B cell (primary cell): Measurements from ENCODE around the gene ERP27. TPM values are rescaled to one million over a fixed set of nuclear protein-coding genes. Genes with fewer than 3 reads are reported as not detected.

ENCODE experiments used
- ATAC-seq: fragments of 200-7000 bp; cut with Tn5 transposase; one replicate; pipeline ENCODE4 v1.10.0; 2021; ENCODE audit warnings: low read depth, mild to moderate bottlenecking, moderate number of reproducible peaks, moderate library complexity
- CTCF ChIA-PET: fragments of 350-600 bp; sonication (Branson Sonifier 250); formaldehyde crosslinking; loops from one replicate; lab custom pipeline; 2021; ENCODE audit warnings: antibody characterized with exemption, inconsistent platforms; lab: Charles Lee
- POLR2A ChIA-PET: fragments of 350-600 bp; sonication (Branson Sonifier 250); formaldehyde crosslinking; loops from one replicate; lab custom pipeline; 2021; ENCODE audit warnings: antibody characterized with exemption; lab: Charles Lee
- DNase-seq: peaks from one replicate; pipeline ENCODE4 v3.0.0; 2013
- H2AFZ ChIP-seq: 2 replicates; pipeline ENCODE4 v1.6.1; 2012; ENCODE audit warnings: mild to moderate bottlenecking, low read depth, low read length; ENCODE audit not compliant: insufficient read depth, poor library complexity, severe bottlenecking
- H3K27ac ChIP-seq, 2 donors: 1 replicate in 1 of 2; 2 replicates in 1 of 2; pipeline ENCODE4 v1.5.1; 2012 to 2013; ENCODE audit warnings: low read length in 2 of 2, mild to moderate bottlenecking in 2 of 2, moderate library complexity in 1 of 2
- H3K27me3 ChIP-seq, 4 experiments: fragments of 200-600 bp in 1 of 4; sonication (generic) in 1 of 4; replicated peaks in 1 of 4; 1 replicate in 2 of 4; 2 replicates in 2 of 4; pipeline versions ENCODE4 v1.6.1 to v1.7.0; 2013 to 2016; ENCODE audit warnings: low read length in 3 of 4, mild to moderate bottlenecking in 2 of 4, mixed read lengths in 1 of 4, moderate library complexity in 1 of 4; ENCODE audit not compliant: insufficient read depth in 4 of 4, control insufficient read depth in 3 of 4; ENCODE audit errors: control extremely low read depth in 1 of 4
- H3K36me3 ChIP-seq, 2 experiments: replicated peaks in 1 of 2; 1 replicate in 1 of 2; 2 replicates in 1 of 2; pipeline versions ENCODE4 v1.6.1 to v1.7.1; 2013; ENCODE audit warnings: low read length in 1 of 2; ENCODE audit not compliant: insufficient read depth in 2 of 2, control insufficient read depth in 1 of 2; ENCODE audit errors: control extremely low read depth in 1 of 2, extremely low read depth in 1 of 2
- H3K4me1 ChIP-seq, 2 donors: fragments of 200-600 bp in 1 of 2; sonication (generic) in 1 of 2; 1 replicate in 1 of 2; 2 replicates in 1 of 2; pipeline versions ENCODE4 v1.5.1 to v1.6.1; 2013 to 2017; ENCODE audit warnings: low read length in 2 of 2; ENCODE audit not compliant: control insufficient read depth in 2 of 2, insufficient read depth in 2 of 2
- H3K4me2 ChIP-seq: replicated peaks from 2 replicates; pipeline ENCODE3; 2012; ENCODE audit warnings: mild to moderate bottlenecking, low read depth, low read length; ENCODE audit not compliant: poor library complexity, severe bottlenecking
- H3K4me3 ChIP-seq, 5 experiments: fragments of 200-600 bp in 1 of 5; sonication (generic) in 1 of 5; 1 replicate in 3 of 5; 2 replicates in 2 of 5; pipeline versions ENCODE4 v1.5.1 to v1.7.0; 2011 to 2016; ENCODE audit warnings: low read length in 4 of 5, mild to moderate bottlenecking in 4 of 5, low read depth in 2 of 5, control low read depth in 1 of 5, moderate library complexity in 1 of 5; ENCODE audit not compliant: insufficient read depth in 1 of 5; ENCODE audit errors: control extremely low read depth in 1 of 5, extremely low read depth in 1 of 5
- H3K79me2 ChIP-seq: fragments of 200-600 bp; sonication (generic); one replicate; pipeline ENCODE4 v1.6.0; 2016; ENCODE audit warnings: low read length; ENCODE audit not compliant: control insufficient read depth, insufficient read depth
- H3K9ac ChIP-seq: fragments of 200-600 bp; sonication (generic); 2 replicates; pipeline ENCODE4 v1.6.1; 2017; ENCODE audit warnings: mild to moderate bottlenecking, low read length, moderate library complexity
- H3K9me3 ChIP-seq, 3 donors: one replicate each; pipeline versions ENCODE4 v1.6.1 to v1.7.1; 2013; ENCODE audit warnings: low read length in 2 of 3; ENCODE audit not compliant: control insufficient read depth in 2 of 3, insufficient read depth in 1 of 3; ENCODE audit errors: control extremely low read depth in 1 of 3
- H4K20me1 ChIP-seq: 2 replicates; pipeline ENCODE4 v1.6.0; 2012; ENCODE audit warnings: mild to moderate bottlenecking, low read length; ENCODE audit not compliant: insufficient read depth, control insufficient read depth, poor library complexity, severe bottlenecking
- H3K27ac Mint-ChIP-seq: one replicate; pipeline ENCODE4 v1.8.0; 2021; ENCODE audit warnings: mixed read lengths
- H3K27me3 Mint-ChIP-seq: one replicate; pipeline ENCODE4 v1.8.0; 2021; ENCODE audit warnings: mixed read lengths
- H3K4me1 Mint-ChIP-seq: one replicate; pipeline ENCODE4 v1.8.0; 2021; ENCODE audit warnings: mixed read lengths
- H3K4me3 Mint-ChIP-seq: one replicate; pipeline ENCODE4 v1.8.0; 2021; ENCODE audit warnings: mixed read lengths
- H3K9me3 Mint-ChIP-seq: one replicate; pipeline ENCODE4 v1.8.0; 2022; ENCODE audit warnings: mixed read lengths; ENCODE audit not compliant: insufficient read depth
- CTCF ChIP-seq: fragments of 200-600 bp; IDR thresholded peaks from one replicate; pipeline ENCODE4 v1.8.0; 2022; ENCODE audit warnings: antibody characterized with exemption, mild to moderate bottlenecking
- EZH2 ChIP-seq: IDR thresholded peaks from 2 replicates; pipeline ENCODE4 v1.6.1; 2012; ENCODE audit warnings: borderline replicate concordance, low read depth, mild to moderate bottlenecking, moderate library complexity, low read length; ENCODE audit not compliant: insufficient read depth, poor library complexity, severe bottlenecking
- WGBS: methylation state at CpG from one replicate; pipeline ENCODE4 v1.1.5; 2013; ENCODE audit warnings: missing lambda C conversion rate; ENCODE audit not compliant: insufficient coverage; 5-methylcytosine and 5-hydroxymethylcytosine counted together
- intact Hi-C: fragments of 100-400 bp; cut with micrococcal nuclease; formaldehyde crosslinking; loops from one replicate; pipeline ENCODE4 v1.10.0; 2022
- polyA plus RNA-seq: library from polyadenylated mRNA; depleted of rRNA; stranded (reverse); fragments of >200 nt; gene quantifications from 2 replicates; pipeline ENCODE4 v1.2.3, GENCODE V29; 2012
- total RNA-seq, 2 donors: library from RNA; stranded (reverse); fragments of 120-200 nt in 1 of 2; gene quantifications; 1 replicate in 1 of 2; 2 replicates in 1 of 2; pipeline versions ENCODE4 v1.2.3 to v1.2.4, GENCODE V29; 2013 to 2022

Gene ERP27
- total and polyA plus RNA-seq, 2 donors (not counting 1 experiment from before 2014, with no cell fraction given) = 7.8 to 9.0 TPM

GRCh38 chr12:14928931-14929330 is 9.4 kb downstream of the ERP27 start:
- Histone ChIP-seq H2AFZ (no peak overlapping the region), H3K79me2 (no peaks in the 10 kb centered on the region), H3K27ac (no peak overlapping the region), H3K36me3 (peaks cover 10 to 26% of the 10 kb centered on the region in 2 experiments), H3K9ac (no peak overlapping the region), H4K20me1 (no peaks in the 10 kb centered on the region), H3K4me2 (no peak overlapping the region), H3K4me1 (no peaks in the 10 kb centered on the region), H3K27me3 (no peaks in the 10 kb centered on the region), H3K9me3 (no peaks in the 10 kb centered on the region), H3K4me3 (no peak overlapping the region)
- CTCF ChIA-PET = interaction anchor here (1.0 to 1.6 kb wide), 3 partner anchors 9 to 83 kb away, joined by 3 to 5 read pairs (median 4); partner anchors contain the start of gene ERP27
- Mint-ChIP-seq H3K4me3 (no peak overlapping the region), H3K4me1 (peaks cover 4% of the 10 kb centered on the region), H3K27me3 (no peaks in the 10 kb centered on the region), H3K27ac (no peak overlapping the region), H3K9me3 (no peaks in the 10 kb centered on the region)
- TF ChIP-seq CTCF (no peak), EZH2 (no peak)
- DNase-seq = no peak
- ATAC-seq = no peak
- POLR2A ChIA-PET = no interaction called here
- 92% methylated on average over 2 of the region's 4 CpGs for WGBS
- intact Hi-C loops = no loop called here

- ATAC-seq = no peak
- no peaks in the 10 kb centered on the region for H3K9me3 Mint-ChIP-seq
- peaks cover 0 to 3% (median 1%) of the 10 kb centered on the region in 3 donors for H3K9me3 ChIP-seq
- no peak overlapping the region for H3K27ac Mint-ChIP-seq
- H3K9ac ChIP-seq = no peak overlapping the region
- H3K27ac ChIP-seq = no peak overlapping the region
- H3K4me3 ChIP-seq = no peak overlapping the region
- no peak for TF ChIP-seq EZH2
- TF ChIP-seq CTCF = no peak
- no peaks in the 10 kb centered on the region for H3K4me1 ChIP-seq
- POLR2A ChIA-PET = interaction anchor here (0.6 kb wide), 1 partner anchor 57 kb away, joined by 6 read pairs; no protein-coding TSS in a partner anchor
- H3K4me1 Mint-ChIP-seq = peaks cover 4% of the 10 kb centered on the region
- WGBS = no CpG with 5 or more reads among the region's 3 CpGs
- H3K36me3 ChIP-seq = peaks cover 3 to 10% of the 10 kb centered on the region in 2 experiments
- H2AFZ ChIP-seq = no peak overlapping the region
- no peaks in the 10 kb centered on the region for H4K20me1 ChIP-seq
- H3K79me2 ChIP-seq = no peaks in the 10 kb centered on the region
- CTCF ChIA-PET = no interaction called here
- no peaks in the 10 kb centered on the region for H3K27me3 Mint-ChIP-seq
- intact Hi-C loops = no loop called here
- no peaks in the 10 kb centered on the region for H3K27me3 ChIP-seq
- H3K4me2 ChIP-seq = no peak overlapping the region
- H3K4me3 Mint-ChIP-seq = no peak overlapping the region
- DNase-seq = no peak
Observed at GRCh38 chr12:14927267-14927666, 11.1 kb downstream of the ERP27 start.
